HCT116 (cell line): ENCODE results near the gene TSPEAR. TPM values are rescaled to one million over a fixed set of nuclear protein-coding genes. Genes with fewer than 3 reads are reported as not detected.

ENCODE experiments used
- ATAC-seq: fragments of 200-7000 bp; cut with Tn5 transposase; 2 replicates; pipeline ENCODE4 v1.9.1; 2020; ENCODE audit warnings: mild to moderate bottlenecking, moderate library complexity
- BruUV-seq: library from RNA; stranded (reverse); fragments of 400-500 nt; replicated peaks from 2 replicates; lab custom pipeline; 2021; lab: Mats Ljungman, UMichigan
- CTCF ChIA-PET: fragments of 300-600 bp; sonication (Branson Sonifier 250); formaldehyde crosslinking; loops from one replicate; lab custom pipeline; 2021; ENCODE audit warnings: antibody characterized with exemption; lab: Charles Lee
- POLR2A ChIA-PET: fragments of 300-600, 350-600 bp; sonication (Branson Sonifier 250); formaldehyde crosslinking; loops from one replicate; lab custom pipeline; 2021; ENCODE audit warnings: antibody characterized with exemption; lab: Charles Lee
- RAD21 ChIA-PET, 2 experiments: fragments of 300-600 bp; sonication (Branson Sonifier 250); formaldehyde crosslinking; loops; one replicate each; lab custom pipeline; 2023; ENCODE audit warnings: low total read pairs in 2 of 2; ENCODE audit not compliant: uncharacterized antibody in 2 of 2, unreplicated experiment in 2 of 2, low non-redundant PET in 1 of 2; lab: Charles Lee
- DNase-seq: peaks from one replicate; pipeline ENCODE4 v3.0.0-alpha.2; 2010; ENCODE audit warnings: low read depth, low spot score
- H2AFZ ChIP-seq: fragments of 200-600 bp; shearing (Covaris generic), sonication (generic); 2 replicates; pipeline ENCODE4 v1.6.1; 2017; ENCODE audit warnings: low read depth, mixed run types, mixed read lengths, antibody characterized with exemption, low read length; ENCODE audit not compliant: poor library complexity, severe bottlenecking
- H3K27ac ChIP-seq: 2 replicates; pipeline ENCODE4 v1.5.1; 2012; ENCODE audit warnings: low read depth, low read length
- H3K27me3 ChIP-seq: fragments of 200-600 bp; sonication (generic); 2 replicates; pipeline ENCODE4 v1.6.1; 2016; ENCODE audit warnings: mixed run types, low read length, mixed read lengths; ENCODE audit not compliant: insufficient read depth
- H3K36me3 ChIP-seq, 2 experiments: fragments of 200-500 bp in 1 of 2; fragments of 200-600 bp in 1 of 2; sonication (Bioruptor generic) in 1 of 2; sonication (generic) in 1 of 2; 2 replicates each; pipeline versions ENCODE4 v1.5.1 to v1.6.1; 2014 to 2016; ENCODE audit warnings: low read length in 2 of 2, inconsistent platforms in 1 of 2, mixed read lengths in 1 of 2, mixed run types in 1 of 2; ENCODE audit not compliant: insufficient read depth in 2 of 2, control insufficient read depth in 1 of 2
- H3K4me1 ChIP-seq, 2 experiments: fragments of 200-600 bp in 1 of 2; sonication (generic) in 1 of 2; 2 replicates each; pipeline versions ENCODE4 v1.5.1 to v1.6.1; 2012 to 2017; ENCODE audit warnings: low read length in 2 of 2, inconsistent platforms in 1 of 2, mild to moderate bottlenecking in 1 of 2, mixed read lengths in 1 of 2, mixed run types in 1 of 2, moderate library complexity in 1 of 2; ENCODE audit not compliant: insufficient read depth in 2 of 2, control insufficient read depth in 1 of 2
- H3K4me2 ChIP-seq: fragments of 200-600 bp; sonication (generic); 2 replicates; pipeline ENCODE4 v1.6.1; 2017; ENCODE audit warnings: mixed run types, low read length, mixed read lengths
- H3K4me3 ChIP-seq, 2 experiments: fragments of 200-600 bp in 1 of 2; sonication (generic) in 1 of 2; replicated peaks in 1 of 2; 2 replicates each; pipeline ENCODE4 v1.5.1; 2011 to 2016; ENCODE audit warnings: low read length in 2 of 2, control low read depth in 1 of 2, low read depth in 1 of 2, mild to moderate bottlenecking in 1 of 2, mixed read lengths in 1 of 2, mixed run types in 1 of 2
- H3K79me2 ChIP-seq: fragments of 200-600 bp; sonication (generic); 2 replicates; pipeline ENCODE4 v1.6.1; 2017; ENCODE audit warnings: mild to moderate bottlenecking, mixed run types, low read length, moderate library complexity, mixed read lengths; ENCODE audit not compliant: insufficient read depth
- H3K9ac ChIP-seq: fragments of 200-600 bp; sonication (generic); 2 replicates; pipeline ENCODE4 v1.6.1; 2016; ENCODE audit warnings: low read length, mixed read lengths
- H3K9me2 ChIP-seq: fragments of 200-600 bp; sonication (generic), shearing (Covaris generic); 2 replicates; pipeline ENCODE4 v1.6.1; 2017; ENCODE audit warnings: mixed run types, mild to moderate bottlenecking, moderate library complexity; ENCODE audit not compliant: insufficient read depth
- H3K9me3 ChIP-seq, 2 experiments: fragments of 200-500 bp in 1 of 2; fragments of 200-600 bp in 1 of 2; sonication (Bioruptor generic) in 1 of 2; sonication (generic) in 1 of 2; 2 replicates each; pipeline ENCODE4 v1.6.1; 2014 to 2017; ENCODE audit warnings: low read length in 2 of 2, mixed read lengths in 2 of 2, inconsistent platforms in 1 of 2, low read depth in 1 of 2, mild to moderate bottlenecking in 1 of 2, mixed run types in 1 of 2, moderate library complexity in 1 of 2; ENCODE audit not compliant: control insufficient read depth in 1 of 2, insufficient read depth in 1 of 2
- H4K20me1 ChIP-seq: fragments of 200-600 bp; sonication (generic), shearing (Covaris generic); 2 replicates; pipeline ENCODE4 v1.6.1; 2017; ENCODE audit warnings: mixed run types, mild to moderate bottlenecking, moderate library complexity; ENCODE audit not compliant: insufficient read depth
- ATF3 ChIP-seq: IDR thresholded peaks from 2 replicates; pipeline ENCODE4 v1.6.1; 2012
- CEBPB ChIP-seq: IDR thresholded peaks from 2 replicates; pipeline ENCODE4 v1.6.1; 2012; ENCODE audit warnings: low read depth
- EGR1 ChIP-seq: IDR thresholded peaks from 2 replicates; pipeline ENCODE4 v1.6.1; 2012; ENCODE audit warnings: low read depth
- ELF1 ChIP-seq: IDR thresholded peaks from 2 replicates; pipeline ENCODE4 v1.6.1; 2012; ENCODE audit warnings: low read depth, borderline replicate concordance
- EZH2phosphoT487 ChIP-seq: fragments of 200-600 bp; IDR thresholded peaks from 2 replicates; pipeline ENCODE4 v1.6.1; 2018; ENCODE audit warnings: antibody characterized with exemption, borderline replicate concordance
- FOSL1 ChIP-seq: IDR thresholded peaks from 2 replicates; pipeline ENCODE4 v1.6.1; 2012; ENCODE audit warnings: low read depth
- POLR2A ChIP-seq: IDR thresholded peaks from 2 replicates; pipeline ENCODE4 v1.7.0; 2011; ENCODE audit warnings: borderline replicate concordance; ENCODE audit not compliant: insufficient read depth, insufficient read length; ENCODE audit errors: extremely low read depth
- POLR2AphosphoS5 ChIP-seq: IDR thresholded peaks from 2 replicates; pipeline ENCODE4 v1.6.1; 2011; ENCODE audit warnings: mild to moderate bottlenecking, low read depth, low read length, moderate library complexity
- RAD21 ChIP-seq: IDR thresholded peaks from 2 replicates; pipeline ENCODE4 v1.6.1; 2012; ENCODE audit warnings: low read depth, mild to moderate bottlenecking
- REST ChIP-seq: IDR thresholded peaks from 2 replicates; pipeline ENCODE4 v1.6.1; 2012; ENCODE audit warnings: low read depth
- SIN3A ChIP-seq: IDR thresholded peaks from 2 replicates; pipeline ENCODE4 v1.6.1; 2012; ENCODE audit warnings: low read depth
- SP1 ChIP-seq: IDR thresholded peaks from 2 replicates; pipeline ENCODE4 v1.6.1; 2012; ENCODE audit warnings: low read depth
- TCF7L2 ChIP-seq: IDR thresholded peaks from 2 replicates; pipeline ENCODE4 v1.7.0; 2011; ENCODE audit warnings: borderline replicate concordance, inconsistent platforms; ENCODE audit not compliant: insufficient read depth, insufficient read length; ENCODE audit errors: extremely low read depth
- ZNF274 ChIP-seq: fragments of 200-500 bp; sonication (Bioruptor generic); IDR thresholded peaks from 2 replicates; pipeline ENCODE4 v1.6.1; 2014; ENCODE audit warnings: mild to moderate bottlenecking, low read depth, low read length, inconsistent platforms
- intact Hi-C: fragments of 100-400 bp; cut with micrococcal nuclease; formaldehyde crosslinking; loops from 2 replicates; pipeline ENCODE4 v1.10.0; 2022
- total RNA-seq: library from RNA; stranded (reverse); gene quantifications from one replicate; pipeline ENCODE4 v1.2.1, GENCODE V29; 2021; ENCODE audit not compliant: unreplicated experiment

Gene TSPEAR
- total RNA-seq, 1 experiment from 2014 or later = not detected

- no peak for TF ChIP-seq EGR1
- no peak for TF ChIP-seq ZNF274
- no peak for TF ChIP-seq SP1
- no peak for TF ChIP-seq ATF3
- no peak for TF ChIP-seq FOSL1
- TF ChIP-seq REST = no peak
- TF ChIP-seq EZH2phosphoT487 = no peak
- no peak for TF ChIP-seq POLR2AphosphoS5
- TF ChIP-seq TCF7L2 = no peak
- no peak for TF ChIP-seq SIN3A
- no peak for TF ChIP-seq RAD21
- no peak for TF ChIP-seq ELF1
- TF ChIP-seq CEBPB = no peak
- TF ChIP-seq POLR2A = no peak
- RAD21 ChIA-PET = no interaction called here
- POLR2A ChIA-PET = no interaction called here
Measured at GRCh38 chr21:44667612-44668011, 43.8 kb downstream of the TSPEAR start.

More at GRCh38 chr21:44667612-44668011, 43.8 kb downstream of the TSPEAR start:
- no peak overlapping the region for H3K9ac ChIP-seq
- no peak overlapping the region for H3K27ac ChIP-seq
- H3K27me3 ChIP-seq = 0 out of 2 replicates have a peak, but pooled peaks cover 5% of the 10 kb centered on the region
- no TSS peak for BruUV-seq
- no peak overlapping the region for H2AFZ ChIP-seq
- intact Hi-C loops = no loop called here
- no peaks in the 10 kb centered on the region for H4K20me1 ChIP-seq
- no peaks in the 10 kb centered on the region; a peak in 1 of 4 replicates for H3K36me3 ChIP-seq
- H3K4me1 ChIP-seq = no peaks in the 10 kb centered on the region
- H3K4me3 ChIP-seq = no peak overlapping the region
- H3K79me2 ChIP-seq = no peaks in the 10 kb centered on the region
- DNase-seq (no peak), ATAC-seq (no peak)
- H3K9me3 ChIP-seq = no peaks in the 10 kb centered on the region
- no peaks in the 10 kb centered on the region for H3K9me2 ChIP-seq
- no peak overlapping the region for H3K4me2 ChIP-seq
- CTCF ChIA-PET = no interaction called here
